COLO829 (cell line): ENCODE results near the gene ANKZF1.

ENCODE experiments used
- DNase-seq: peaks from one replicate; pipeline ENCODE4 v3.0.0; 2012; ENCODE audit warnings: low spot score

The ANKZF1 gene

GRCh38 chr2:219207884-219208740 is 21.5 kb upstream of the ANKZF1 start:
- DNase-seq: no peak

- no peak for DNase-seq
Observed at GRCh38 chr2:219209236-219210195, 20.1 kb upstream of the ANKZF1 start.

GRCh38 chr2:219210196-219210885 is 19.3 kb upstream of the ANKZF1 start:
- DNase-seq: no peak

- no peak for DNase-seq
Observed at GRCh38 chr2:219210886-219211362, 18.7 kb upstream of the ANKZF1 start.

- no peak for DNase-seq
Observed at GRCh38 chr2:219213026-219213415, 16.6 kb upstream of the ANKZF1 start.

GRCh38 chr2:219213486-219214071 is 16.0 kb upstream of the ANKZF1 start:
- no peak for DNase-seq

GRCh38 chr2:219214141-219214540 is 15.5 kb upstream of the ANKZF1 start:
- DNase-seq: no peak

- no peak for DNase-seq
Observed at GRCh38 chr2:219214786-219215185, 14.8 kb upstream of the ANKZF1 start.

- DNase-seq: no peak
Observed at GRCh38 chr2:219215871-219216534, 13.6 kb upstream of the ANKZF1 start.

- DNase-seq: no peak
Observed at GRCh38 chr2:219216535-219216915, 13.1 kb upstream of the ANKZF1 start.

GRCh38 chr2:219218217-219218731 is 11.3 kb upstream of the ANKZF1 start:
- peak; percentile 55 for DNase-seq

GRCh38 chr2:219218732-219219701 is 10.6 kb upstream of the ANKZF1 start, which contains the start of gene ABCB6:
Gene ABCB6 (minus strand): TSS chr2:219218958. CDS start chr2:219218673, 285 bp downstream.
- peak; percentile 94 for DNase-seq

GRCh38 chr2:219219784-219220532 is 9.6 kb upstream of the ANKZF1 start:
- DNase-seq: no peak

- DNase-seq: no peak
Observed at GRCh38 chr2:219220652-219221402, 8.8 kb upstream of the ANKZF1 start.

- DNase-seq: no peak
Observed at GRCh38 chr2:219221957-219222518, 7.6 kb upstream of the ANKZF1 start.

- no peak for DNase-seq
Observed at GRCh38 chr2:219223831-219224610, 5.6 kb upstream of the ANKZF1 start.

GRCh38 chr2:219225350-219225749 is 4.3 kb upstream of the ANKZF1 start:
- DNase-seq: no peak
